Gastroesophageal sphincter (tissue), 3 donors: Measurements from ENCODE around the gene CD86.

Source experiments
- CTCF ChIP-seq, 4 experiments: fragments of 200-600 bp in 2 of 4; fragments of 450-650 bp in 2 of 4; sonication (generic) in 1 of 4; IDR thresholded peaks; one replicate each; pipeline ENCODE4 v1.5.1; 2017 to 2019; ENCODE audit warnings: antibody characterized with exemption in 4 of 4, mild to moderate bottlenecking in 2 of 4, moderate library complexity in 2 of 4
- POLR2A ChIP-seq, 2 donors: fragments of 450-650 bp; IDR thresholded peaks; one replicate each; pipeline ENCODE4 v1.6.1; 2017; ENCODE audit warnings: antibody characterized with exemption in 2 of 2, mild to moderate bottlenecking in 2 of 2, moderate library complexity in 1 of 2

- TF ChIP-seq CTCF (IDR thresholded peaks at IDR 0.05) (no peak), POLR2A (IDR thresholded peaks at IDR 0.05) (no peak)
These were observed 39.0 kb downstream of the CD86 start for GRCh38 chr3:122094125-122094524.
